SU-DHL-6 (cell line): ENCODE measurements around the gene SLC29A2.

Experiments used
- H2AFZ ChIP-seq: fragments of 200-600 bp; sonication (generic); 2 replicates; pipeline ENCODE4 v1.6.1; 2014; ENCODE audit warnings: low read depth, mild to moderate bottlenecking, moderate library complexity, mixed read lengths, antibody characterized with exemption, low read length; ENCODE audit not compliant: severe bottlenecking
- H3F3A ChIP-seq: fragments of 200-600 bp; shearing (Covaris generic); 2 replicates; pipeline ENCODE4 v1.6.0; 2016; ENCODE audit warnings: antibody characterized with exemption, mild to moderate bottlenecking; ENCODE audit not compliant: insufficient read depth
- H3K27ac ChIP-seq: fragments of 200-600 bp; sonication (generic); 2 replicates; pipeline ENCODE4 v1.5.1; 2016; ENCODE audit warnings: low read depth, mild to moderate bottlenecking, low read length, moderate library complexity, mixed read lengths
- H3K27me3 ChIP-seq: fragments of 200-600 bp; sonication (generic), shearing (Covaris generic); 2 replicates; pipeline ENCODE4 v1.6.0; 2014; ENCODE audit warnings: mild to moderate bottlenecking, low read length
- H3K36me3 ChIP-seq: fragments of 200-600 bp; sonication (generic); 2 replicates; pipeline ENCODE4 v1.6.1; 2014; ENCODE audit warnings: mild to moderate bottlenecking, low read length, mixed read lengths
- H3K4me2 ChIP-seq: fragments of 300-600, 200-600 bp; shearing (Covaris generic), sonication (generic); 2 replicates; pipeline ENCODE4 v1.6.0; 2014; ENCODE audit warnings: low read length, low read depth, mild to moderate bottlenecking; ENCODE audit not compliant: poor library complexity, severe bottlenecking
- H3K4me3 ChIP-seq: fragments of 200-600 bp; sonication (generic); 2 replicates; pipeline ENCODE4 v1.5.1; 2014; ENCODE audit warnings: antibody characterized with exemption, low read length, mild to moderate bottlenecking, mixed read lengths; ENCODE audit not compliant: insufficient read depth, poor library complexity, severe bottlenecking
- H3K79me2 ChIP-seq: fragments of 200-600 bp; sonication (generic); 2 replicates; pipeline ENCODE4 v1.6.1; 2014; ENCODE audit warnings: mild to moderate bottlenecking, low read length, moderate library complexity; ENCODE audit not compliant: insufficient read depth
- H3K9ac ChIP-seq: fragments of 200-600 bp; sonication (generic); 2 replicates; pipeline ENCODE4 v1.7.0; 2014; ENCODE audit warnings: mild to moderate bottlenecking, low read length
- H3K9me2 ChIP-seq: fragments of 200-600 bp; sonication (generic); replicated peaks from 2 replicates; pipeline ENCODE4 v1.6.1; 2014; ENCODE audit warnings: low read length; ENCODE audit not compliant: insufficient read depth
- H3K9me3 ChIP-seq: fragments of 200-600 bp; sonication (generic); 2 replicates; pipeline ENCODE4 v1.6.1; 2014; ENCODE audit warnings: low read length, mixed read lengths; ENCODE audit not compliant: insufficient read depth
- H4K20me1 ChIP-seq: fragments of 200-600 bp; sonication (generic); 2 replicates; pipeline ENCODE4 v1.6.1; 2014; ENCODE audit warnings: low read depth, mild to moderate bottlenecking, antibody characterized with exemption, low read length, moderate library complexity, mixed read lengths
- EZH2phosphoT487 ChIP-seq: fragments of 200-600 bp; sonication (generic), shearing (Covaris generic); conservative IDR thresholded peaks from 2 replicates; pipeline ENCODE4 v1.6.1; 2018; ENCODE audit warnings: mild to moderate bottlenecking, antibody characterized with exemption, low read length, moderate library complexity, mixed read lengths
- TF ChIP-seq, protein P1 (sequence below): fragments of 200-600 bp; sonication (generic); IDR thresholded peaks from one replicate; pipeline ENCODE4 v1.5.1; 2017; ENCODE audit warnings: antibody characterized with exemption, mild to moderate bottlenecking, low read length, moderate library complexity; ENCODE audit not compliant: insufficient read depth, poor library complexity, severe bottlenecking

Gene SLC29A2

GRCh38 chr11:66316849-66317251 lies 54.7 kb downstream of the SLC29A2 start, which contains the start of gene CD248:
Gene CD248 (minus strand): TSS chr11:66317044. CDS start chr11:66317027, 17 bp downstream.
- Histone ChIP-seq H2AFZ (no peak within 1 kb of the TSS), H3K9me2 (no peaks in the 10 kb centered on the region), H3F3A (no peaks in the 10 kb centered on the region), H3K4me3 (no peak within 1 kb of the TSS), H3K36me3 (no peaks in the 10 kb centered on the region), H3K79me2 (no peaks in the 10 kb centered on the region), H3K4me2 (no peak within 1 kb of the TSS), H3K9me3 (no peaks in the 10 kb centered on the region), H3K27me3 (no peaks in the 10 kb centered on the region), H3K9ac (no peak within 1 kb of the TSS), H3K27ac (no peak within 1 kb of the TSS), H4K20me1 (no peaks in the 10 kb centered on the region)
- TF ChIP-seq, protein P1, sequence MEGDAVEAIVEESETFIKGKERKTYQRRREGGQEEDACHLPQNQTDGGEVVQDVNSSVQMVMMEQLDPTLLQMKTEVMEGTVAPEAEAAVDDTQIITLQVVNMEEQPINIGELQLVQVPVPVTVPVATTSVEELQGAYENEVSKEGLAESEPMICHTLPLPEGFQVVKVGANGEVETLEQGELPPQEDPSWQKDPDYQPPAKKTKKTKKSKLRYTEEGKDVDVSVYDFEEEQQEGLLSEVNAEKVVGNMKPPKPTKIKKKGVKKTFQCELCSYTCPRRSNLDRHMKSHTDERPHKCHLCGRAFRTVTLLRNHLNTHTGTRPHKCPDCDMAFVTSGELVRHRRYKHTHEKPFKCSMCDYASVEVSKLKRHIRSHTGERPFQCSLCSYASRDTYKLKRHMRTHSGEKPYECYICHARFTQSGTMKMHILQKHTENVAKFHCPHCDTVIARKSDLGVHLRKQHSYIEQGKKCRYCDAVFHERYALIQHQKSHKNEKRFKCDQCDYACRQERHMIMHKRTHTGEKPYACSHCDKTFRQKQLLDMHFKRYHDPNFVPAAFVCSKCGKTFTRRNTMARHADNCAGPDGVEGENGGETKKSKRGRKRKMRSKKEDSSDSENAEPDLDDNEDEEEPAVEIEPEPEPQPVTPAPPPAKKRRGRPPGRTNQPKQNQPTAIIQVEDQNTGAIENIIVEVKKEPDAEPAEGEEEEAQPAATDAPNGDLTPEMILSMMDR = no peak
- TF ChIP-seq EZH2phosphoT487 = no peak

GRCh38 chr11:66315921-66316811 lies 55.4 kb downstream of the SLC29A2 start:
- no peaks in the 10 kb centered on the region for H3K36me3 ChIP-seq
- no peaks in the 10 kb centered on the region for H3K27me3 ChIP-seq
- no peak overlapping the region for H3K27ac ChIP-seq
- H3K4me2 ChIP-seq = no peak overlapping the region
- no peak overlapping the region for H2AFZ ChIP-seq
- no peaks in the 10 kb centered on the region for H3K9me2 ChIP-seq
- no peak overlapping the region for H3K9ac ChIP-seq
- H3K9me3 ChIP-seq = no peaks in the 10 kb centered on the region
- no peak for TF ChIP-seq EZH2phosphoT487
- TF ChIP-seq, protein P1 = no peak
- no peaks in the 10 kb centered on the region for H3F3A ChIP-seq
- H3K4me3 ChIP-seq = no peak overlapping the region
- no peaks in the 10 kb centered on the region for H4K20me1 ChIP-seq
- no peaks in the 10 kb centered on the region for H3K79me2 ChIP-seq

GRCh38 chr11:66315498-66315885 lies 56.1 kb downstream of the SLC29A2 start:
- TF ChIP-seq, protein P1 = no peak
- TF ChIP-seq EZH2phosphoT487 = no peak
- H3K9me3 ChIP-seq = no peaks in the 10 kb centered on the region
- H2AFZ ChIP-seq = no peak overlapping the region
- H3K79me2 ChIP-seq = no peaks in the 10 kb centered on the region
- no peaks in the 10 kb centered on the region for H4K20me1 ChIP-seq
- no peak overlapping the region for H3K4me3 ChIP-seq
- no peaks in the 10 kb centered on the region for H3F3A ChIP-seq
- H3K27ac ChIP-seq = no peak overlapping the region
- H3K4me2 ChIP-seq = no peak overlapping the region
- H3K27me3 ChIP-seq = no peaks in the 10 kb centered on the region
- H3K9me2 ChIP-seq = no peaks in the 10 kb centered on the region
- H3K36me3 ChIP-seq = no peaks in the 10 kb centered on the region
- H3K9ac ChIP-seq = no peak overlapping the region
